ENCODE data around the gene SLC35F3.
"Not testable (repeated sequence)": the region's sequence is repeated elsewhere in the genome, so short reads cannot be mapped to it uniquely, and the experiment has no call there.

Gene SLC35F3

GRCh38 chr1:234289538-234290305 is 385.2 kb downstream of the SLC35F3 start:
- DNase-seq (ENCODE audit: low read depth in 2 of 2): no peak

- DNase-seq (ENCODE audit: low read depth in 2 of 2): no peak
Observed at GRCh38 chr1:234292011-234292410, 387.5 kb downstream of the SLC35F3 start.

DNA sequence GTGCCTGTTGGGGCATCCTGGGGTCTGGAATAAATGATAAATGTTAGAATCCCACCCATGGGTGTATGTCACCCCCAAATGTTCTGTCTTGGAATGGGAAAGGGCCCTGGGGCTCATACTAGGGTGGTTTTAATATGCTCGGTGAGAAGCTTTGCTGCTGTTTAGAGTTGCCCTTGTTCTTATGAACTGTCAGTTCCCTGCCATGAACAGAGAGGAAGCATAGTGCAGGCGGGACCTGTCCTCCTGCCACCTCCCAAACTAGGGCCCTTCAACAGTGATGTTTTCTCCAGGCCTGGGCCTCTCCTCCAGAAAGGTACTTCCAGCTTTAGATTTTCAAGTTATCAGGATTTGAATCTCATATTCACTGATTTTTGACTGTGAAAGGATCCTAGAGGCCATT is 388.1 kb downstream of the SLC35F3 start:
- DNase-seq (ENCODE audit: low read depth in 2 of 2): no peak

DNA sequence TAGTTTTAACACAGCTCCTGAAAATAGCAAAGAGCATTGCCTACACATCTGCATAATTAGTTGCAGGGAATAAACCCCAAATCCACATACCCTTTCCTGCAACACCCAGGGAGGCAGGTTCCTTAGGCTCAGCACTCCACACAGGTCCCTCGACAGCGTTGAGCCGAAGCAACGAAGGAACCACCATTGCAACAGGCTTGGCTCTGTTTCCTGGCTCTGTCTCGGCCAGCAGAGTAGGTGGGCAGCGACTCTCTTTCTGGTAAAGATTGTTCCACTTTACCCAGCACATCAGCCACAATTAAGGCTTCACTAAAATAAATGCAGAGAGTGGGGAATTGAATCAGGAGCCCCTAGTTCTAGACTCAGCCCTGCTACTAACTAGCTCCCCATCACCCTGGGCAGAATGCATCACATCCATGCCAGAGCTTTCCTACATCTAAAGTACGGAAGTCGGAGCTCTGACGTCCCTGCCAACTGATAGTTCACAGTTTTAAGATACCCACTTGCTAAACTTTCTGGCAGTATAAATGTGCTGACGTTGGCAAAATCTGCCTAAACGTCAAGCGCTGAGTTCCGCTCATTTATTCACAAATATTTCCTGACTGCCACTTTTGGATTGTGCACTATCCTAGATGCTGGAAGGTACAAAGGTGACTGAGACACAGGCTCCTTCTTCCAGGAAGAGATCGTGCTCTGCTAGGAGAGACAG is 389.8 kb downstream of the SLC35F3 start:
- DNase-seq (ENCODE audit: low read depth in 2 of 2): no peak

- no peak for DNase-seq (ENCODE audit: low read depth in 2 of 2)
Observed at GRCh38 chr1:234295068-234295467, 390.6 kb downstream of the SLC35F3 start.

GRCh38 chr1:234295626-234296025 is 391.1 kb downstream of the SLC35F3 start:
- no peak for DNase-seq (ENCODE audit: low read depth in 2 of 2)

DNA sequence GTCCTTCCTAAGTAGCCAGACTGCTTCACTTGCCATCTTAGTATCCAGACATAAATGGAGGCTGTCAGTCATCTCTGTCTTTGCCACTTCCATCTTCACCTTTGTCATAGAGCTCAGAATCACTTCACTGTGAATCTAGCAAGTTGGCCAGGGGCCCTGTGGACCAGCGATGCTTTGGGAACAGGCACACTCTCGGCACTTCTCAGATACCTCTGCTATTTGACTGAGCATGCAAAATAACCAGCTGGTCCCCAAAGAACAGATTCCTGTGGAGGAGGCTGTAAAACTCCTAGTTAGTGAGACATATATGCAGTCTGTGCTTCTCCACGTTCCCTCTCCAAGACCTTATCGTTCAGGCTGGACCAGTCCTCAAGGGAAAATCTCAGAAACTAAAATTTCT is 392.0 kb downstream of the SLC35F3 start:
- no peak for DNase-seq (ENCODE audit: low read depth in 2 of 2)

DNA sequence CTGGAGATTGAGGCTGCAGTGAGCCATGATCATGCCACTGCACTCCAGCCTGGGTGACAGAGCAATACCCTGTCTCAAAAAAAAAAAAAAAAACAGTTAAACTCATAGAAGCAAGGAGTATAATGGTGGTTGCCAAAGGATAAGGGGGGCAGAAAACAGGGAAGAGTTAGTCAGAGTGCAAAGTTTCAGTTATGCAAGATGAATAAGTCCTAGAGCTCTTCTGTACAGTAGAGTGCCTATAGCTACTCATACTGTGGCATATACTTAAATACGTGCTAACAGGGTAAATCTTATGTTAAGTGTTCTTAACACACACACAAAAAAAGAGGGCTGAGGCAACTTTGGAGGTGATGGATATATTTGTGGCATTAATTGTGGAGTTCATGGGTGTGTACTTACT is 393.2 kb downstream of the SLC35F3 start:
- DNase-seq (ENCODE audit: low read depth in 2 of 2): no peak

GRCh38 chr1:234300096-234300495 is 395.6 kb downstream of the SLC35F3 start:
- no peak for DNase-seq (ENCODE audit: low read depth in 2 of 2)

DNA sequence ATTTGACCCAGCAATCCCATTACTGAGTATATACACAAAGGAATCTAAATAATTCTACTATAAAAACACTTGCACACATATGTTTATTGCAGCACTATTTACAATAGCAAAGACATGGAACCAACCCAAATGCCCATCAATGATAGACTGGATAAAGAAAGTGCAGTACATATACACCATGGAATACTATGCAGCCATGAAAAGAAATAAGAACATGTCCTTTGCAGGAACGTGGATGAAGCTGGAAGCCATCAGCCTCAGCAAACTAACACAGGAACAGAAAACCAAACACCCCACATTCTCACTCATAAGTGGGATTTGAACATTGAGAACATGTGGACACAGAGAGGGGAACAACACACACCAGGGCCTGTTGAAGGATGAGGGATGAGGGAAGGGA is 397.2 kb downstream of the SLC35F3 start:
- DNase-seq (ENCODE audit: low read depth in 2 of 2): not testable (repeated sequence)

- no peak for DNase-seq (ENCODE audit: low read depth in 2 of 2)
Observed at GRCh38 chr1:234302354-234302962, 398.0 kb downstream of the SLC35F3 start.

GRCh38 chr1:234303231-234303630 is 398.8 kb downstream of the SLC35F3 start:
- DNase-seq (ENCODE audit: low read depth in 2 of 2): no peak

GRCh38 chr1:234307726-234308125 is 403.2 kb downstream of the SLC35F3 start:
- DNase-seq (ENCODE audit: low read depth in 2 of 2): no peak

DNA sequence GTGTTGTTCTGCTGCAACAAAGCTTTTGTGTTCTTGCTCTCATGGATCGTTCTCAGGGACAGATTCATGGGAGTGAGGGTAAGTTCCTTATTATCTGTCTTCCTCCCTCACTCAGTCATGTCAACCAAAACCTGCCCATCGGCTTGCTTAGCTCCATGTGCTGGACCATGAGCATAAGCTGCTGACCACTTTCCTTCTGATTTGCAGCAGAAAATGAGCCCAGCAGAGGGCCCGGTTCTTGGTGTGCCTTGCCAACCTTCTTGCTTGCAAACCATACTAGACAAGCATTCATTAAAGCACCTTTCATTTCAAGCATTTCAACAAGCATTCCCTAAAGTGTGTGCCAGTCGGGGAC is 404.7 kb downstream of the SLC35F3 start:
- DNase-seq (ENCODE audit: low read depth in 2 of 2): no peak

GRCh38 chr1:234309598-234310459 is 405.4 kb downstream of the SLC35F3 start:
- DNase-seq (ENCODE audit: low read depth in 2 of 2): peak; percentile 58 to 68

DNA sequence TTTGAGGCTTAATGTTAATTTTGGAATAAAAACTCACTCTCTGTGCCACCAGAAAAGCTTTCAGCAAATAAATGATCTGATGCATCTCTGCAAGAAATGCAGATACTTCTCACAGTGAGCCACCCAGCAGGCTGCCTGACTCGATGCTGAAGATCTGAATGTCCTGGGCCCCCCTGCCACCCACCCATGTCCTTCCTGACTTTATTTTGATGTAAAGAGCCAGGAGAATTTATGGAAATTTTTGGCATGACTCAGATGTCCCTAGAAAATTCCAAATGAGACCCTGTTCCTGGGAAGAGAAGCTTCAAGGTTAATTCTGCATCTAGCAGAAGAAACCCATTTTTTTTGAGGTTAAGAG is 406.0 kb downstream of the SLC35F3 start:
- DNase-seq (ENCODE audit: low read depth in 2 of 2): no peak

- no peak for DNase-seq (ENCODE audit: low read depth in 2 of 2)
Observed at GRCh38 chr1:234311414-234311813, 406.9 kb downstream of the SLC35F3 start.

DNA sequence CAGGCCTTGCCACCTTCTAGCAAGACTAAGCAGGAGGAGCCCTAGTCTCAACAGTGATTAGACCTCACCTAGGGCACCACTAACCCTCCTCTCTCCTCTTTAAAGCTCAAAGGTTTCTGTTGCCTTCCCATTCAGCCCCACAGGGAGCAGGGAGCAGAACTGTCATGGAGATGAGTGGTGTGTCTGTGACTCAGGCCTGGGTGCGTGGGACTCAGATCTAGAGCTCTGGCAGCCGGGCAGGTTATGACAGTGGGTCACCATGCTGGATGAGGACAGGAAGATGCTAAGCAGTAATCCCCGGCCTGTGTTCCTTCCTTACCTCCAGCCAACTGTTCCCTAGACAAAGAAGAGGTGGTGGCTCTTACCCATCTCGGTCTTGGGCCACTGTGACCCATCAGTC is 408.7 kb downstream of the SLC35F3 start:
- DNase-seq (ENCODE audit: low read depth in 2 of 2): peak in 1 of 2 donors; percentile 17

- no peak for DNase-seq (ENCODE audit: low read depth in 2 of 2)
Observed at GRCh38 chr1:234315091-234315541, 410.6 kb downstream of the SLC35F3 start.

GRCh38 chr1:234315588-234315987 is 411.1 kb downstream of the SLC35F3 start:
- DNase-seq (ENCODE audit: low read depth in 2 of 2): no peak

- DNase-seq (ENCODE audit: low read depth in 2 of 2): no peak
Observed at GRCh38 chr1:234316486-234316885, 412.0 kb downstream of the SLC35F3 start.

DNA sequence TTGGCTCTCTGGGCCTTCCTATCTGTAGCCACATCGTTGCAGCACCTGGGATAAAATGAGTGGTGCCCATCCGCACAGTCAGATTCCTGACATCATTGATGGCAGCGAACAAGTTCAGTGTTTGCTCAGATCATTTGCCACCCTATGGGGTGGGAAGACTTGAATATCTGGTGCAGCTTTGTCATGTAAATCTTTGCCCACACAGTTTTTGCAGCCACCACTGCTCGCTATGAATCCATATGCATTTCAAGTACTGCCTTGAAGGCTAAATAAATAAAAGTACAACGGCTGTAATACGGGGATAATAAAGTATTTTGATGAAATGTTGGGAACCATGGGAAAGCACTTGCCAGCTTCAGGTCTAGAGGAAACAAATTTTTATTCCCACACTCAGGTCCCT is 412.5 kb downstream of the SLC35F3 start:
- no peak for DNase-seq (ENCODE audit: low read depth in 2 of 2)

All from stimulated activated CD4-positive, alpha-beta T cell treated with anti-CD3 and anti-CD28 coated beads, Interleukin-15, amount 100 ng/mL, for 48 hours (primary cell).